ENCODE data around the gene TNFSF8.

Gene TNFSF8

GRCh38 chr9:114930056-114930812 lies at the start of gene TNFSF8:
Gene TNFSF8 (minus strand): TSS chr9:114930591. CDS start chr9:114930303, 288 bp downstream.
- DNase-seq (ENCODE audit: low read depth) = no peak

DNA sequence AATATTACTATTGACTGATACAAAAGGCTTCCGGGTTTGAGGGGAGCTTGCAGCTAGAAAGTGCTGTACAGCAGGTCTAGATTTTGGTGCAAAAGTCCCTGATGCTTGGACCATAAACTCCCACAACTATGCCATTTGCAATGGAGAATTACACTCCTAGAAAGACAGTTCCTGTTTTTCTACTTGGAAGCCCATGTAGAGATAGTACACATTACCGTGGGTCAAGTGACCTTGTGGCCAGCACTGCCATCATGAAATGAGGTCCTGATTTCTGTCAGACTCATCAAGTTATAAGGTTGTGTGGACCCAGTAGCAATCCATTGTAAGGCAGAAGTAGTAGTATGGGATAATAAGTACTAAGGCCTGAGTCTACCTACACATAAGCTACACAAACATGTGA lies 42.8 kb upstream of the TNFSF8 start:
- DNase-seq (ENCODE audit: low read depth) = no peak

DNA sequence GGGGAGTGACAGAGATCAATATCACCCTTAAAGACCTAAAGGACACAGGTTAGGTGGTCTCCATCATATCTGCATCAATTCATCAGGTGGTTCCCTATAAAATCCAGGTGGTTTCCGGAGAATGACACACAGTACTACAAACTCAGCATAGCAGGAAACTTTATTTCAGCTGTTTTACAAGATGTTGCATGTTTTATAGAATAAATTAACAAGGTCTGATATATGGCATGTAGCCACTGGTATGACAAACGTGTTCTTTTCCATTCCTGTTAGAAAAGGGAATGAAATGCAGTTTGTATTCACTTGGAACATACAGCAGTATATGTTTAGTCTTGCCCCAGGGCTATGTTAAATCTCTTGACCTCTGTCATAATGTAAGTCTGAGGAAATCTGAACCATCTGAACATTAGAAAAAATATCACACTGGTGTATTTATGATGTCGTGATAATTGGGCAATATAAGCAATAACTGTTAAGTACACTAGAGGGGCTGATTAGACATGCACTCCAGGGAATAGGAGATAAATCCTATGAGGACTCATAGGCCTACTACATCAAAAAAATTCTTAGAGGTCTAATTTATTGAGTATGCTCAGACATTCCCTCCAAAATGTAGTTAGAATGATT lies 42.2 kb upstream of the TNFSF8 start:
- no peak for DNase-seq (ENCODE audit: low read depth)

- no peak for DNase-seq (ENCODE audit: low read depth)
Observed at GRCh38 chr9:114969269-114969668, 38.9 kb upstream of the TNFSF8 start.

- DNase-seq (ENCODE audit: low read depth) = no peak
Observed at GRCh38 chr9:114968671-114969070, 38.3 kb upstream of the TNFSF8 start.

DNA sequence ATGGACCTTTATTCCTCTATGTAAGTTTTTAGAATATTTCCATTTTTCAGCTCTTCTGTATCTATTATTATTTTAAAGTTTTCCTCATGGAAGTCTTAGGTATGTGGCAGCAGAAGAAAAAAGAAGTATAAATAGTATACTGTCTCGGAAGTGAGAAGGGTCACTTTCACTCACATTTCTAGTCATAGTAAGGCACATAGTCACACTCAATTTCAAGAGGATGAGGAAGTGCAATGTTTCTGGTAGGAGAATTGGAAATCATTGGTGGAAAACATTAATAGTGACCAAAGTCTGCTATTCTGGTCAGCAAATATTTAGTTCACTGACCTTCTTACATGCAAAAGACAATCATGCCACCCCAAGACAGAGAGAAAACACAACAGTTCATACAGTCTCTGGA lies 35.2 kb upstream of the TNFSF8 start:
- no peak for DNase-seq (ENCODE audit: low read depth)

DNA sequence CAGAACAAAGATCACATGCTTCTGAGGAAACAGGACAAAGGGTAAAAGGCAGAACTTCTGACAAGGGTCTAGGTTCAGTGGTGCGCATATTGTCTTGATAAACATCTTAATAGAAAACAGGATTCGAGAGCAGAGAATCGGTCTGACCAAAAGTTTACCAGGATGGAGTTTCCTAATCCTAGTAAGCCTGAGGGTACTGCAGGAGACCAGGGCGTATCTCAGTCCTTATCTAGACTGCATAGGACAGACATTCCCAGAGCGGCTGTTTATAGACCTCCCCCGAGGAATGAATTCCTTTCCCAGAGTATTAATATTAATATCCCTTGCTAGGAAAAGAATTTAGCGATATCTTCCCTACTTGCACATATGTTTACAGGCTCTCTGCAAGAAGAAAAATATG lies 32.4 kb upstream of the TNFSF8 start:
- no peak for DNase-seq (ENCODE audit: low read depth)

DNA sequence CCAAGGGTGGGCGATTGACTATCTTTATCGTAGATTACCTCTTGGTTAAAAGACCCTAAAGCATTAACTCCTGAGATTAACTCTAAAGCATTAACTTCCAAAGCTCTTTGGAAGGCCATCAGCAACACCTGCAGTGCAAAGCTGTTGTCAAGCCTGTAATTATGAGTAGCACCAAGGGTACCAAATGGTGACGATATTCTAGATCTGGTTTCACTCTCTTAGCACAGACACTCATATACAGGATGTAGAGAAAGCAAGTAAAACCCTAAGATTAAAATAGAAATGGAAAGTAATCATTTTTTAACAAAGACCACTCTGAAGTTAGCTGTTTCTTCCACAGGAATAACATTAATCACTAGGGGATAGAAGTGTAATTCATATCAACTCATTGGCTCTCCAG lies 29.9 kb upstream of the TNFSF8 start:
- DNase-seq (ENCODE audit: low read depth) = no peak

- DNase-seq (ENCODE audit: low read depth) = no peak
Observed at GRCh38 chr9:114958844-114959235, 28.4 kb upstream of the TNFSF8 start.

DNA sequence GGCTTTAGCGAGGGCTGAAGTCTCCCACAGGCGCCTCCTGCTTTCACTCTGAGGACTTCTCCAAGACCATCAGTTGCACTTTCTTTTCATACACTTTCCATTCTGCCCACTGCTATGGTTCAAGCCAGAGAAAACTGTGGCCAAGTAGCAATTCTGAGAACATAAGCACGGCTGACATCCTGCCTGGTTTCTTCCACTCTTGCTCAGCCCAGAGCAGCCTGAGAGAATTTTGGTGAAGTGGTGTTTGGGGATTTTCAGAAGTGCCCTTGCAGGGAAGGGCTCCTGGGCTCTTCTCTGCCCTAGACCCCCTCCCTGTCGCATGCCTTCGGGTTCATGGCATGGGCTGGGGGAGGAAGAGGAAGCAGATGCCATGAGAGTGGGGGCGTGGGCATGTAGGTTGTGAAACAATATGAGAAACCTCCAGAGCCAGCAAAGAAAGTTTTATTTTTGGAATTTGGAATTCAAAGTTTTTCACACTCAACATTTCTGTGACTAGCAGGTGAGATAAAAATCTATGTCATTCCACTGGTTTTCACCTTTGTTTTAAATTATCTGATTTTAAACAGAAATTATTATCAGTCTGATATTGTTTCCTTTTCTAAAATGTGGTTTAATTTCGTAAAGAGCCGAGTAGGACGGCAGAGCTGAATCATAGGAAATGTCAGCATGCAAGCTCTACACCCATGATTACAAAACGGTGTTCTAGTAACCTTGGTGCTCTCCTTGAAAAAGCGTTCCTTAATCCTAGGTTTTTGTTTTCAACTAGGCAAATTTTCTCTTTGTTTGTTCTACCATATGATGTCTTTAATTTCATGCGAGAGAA lies 27.8 kb upstream of the TNFSF8 start:
- no peak for DNase-seq (ENCODE audit: low read depth)

DNA sequence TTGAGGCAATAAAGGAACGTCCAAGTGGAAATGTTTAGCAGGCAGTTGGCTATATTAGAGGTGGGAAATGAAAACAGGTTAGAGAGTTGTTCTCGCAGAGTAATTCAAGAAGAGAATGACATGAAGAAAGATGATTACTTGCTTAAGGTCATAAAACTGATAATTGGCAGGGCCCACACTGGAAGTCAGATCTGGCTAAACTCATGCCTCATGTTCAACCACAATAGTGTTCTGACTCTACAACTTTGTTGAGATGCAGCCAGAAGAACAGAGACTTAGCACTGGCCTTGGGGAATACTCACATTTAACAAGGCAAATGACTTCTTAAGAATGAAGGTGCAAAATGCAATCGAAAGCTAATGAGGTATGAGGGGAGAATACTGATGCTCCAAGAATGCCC lies 27.2 kb upstream of the TNFSF8 start:
- no peak for DNase-seq (ENCODE audit: low read depth)

GRCh38 chr9:114954956-114955582 lies 24.7 kb upstream of the TNFSF8 start:
- no peak for DNase-seq (ENCODE audit: low read depth)

DNA sequence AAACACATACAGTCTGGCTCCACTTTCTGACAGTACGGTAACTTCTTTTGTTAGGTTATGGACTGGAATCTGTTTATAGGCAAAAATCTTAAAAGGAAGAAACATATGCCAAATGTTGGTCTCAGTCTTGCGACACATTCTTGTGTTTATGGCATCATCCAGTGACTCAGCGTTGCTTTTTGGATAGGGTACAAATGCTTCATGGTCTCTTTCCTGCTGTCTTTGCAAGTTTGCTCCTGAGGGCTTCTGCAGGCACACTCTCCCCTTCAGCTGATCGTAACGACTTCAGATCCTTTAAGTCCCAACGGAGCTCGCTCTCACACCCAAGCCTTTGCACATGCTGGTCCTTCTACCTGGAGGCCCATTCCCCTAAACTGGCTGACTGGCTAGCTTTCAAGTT lies 23.6 kb upstream of the TNFSF8 start:
- peak; percentile 36 for DNase-seq (ENCODE audit: low read depth)

DNA sequence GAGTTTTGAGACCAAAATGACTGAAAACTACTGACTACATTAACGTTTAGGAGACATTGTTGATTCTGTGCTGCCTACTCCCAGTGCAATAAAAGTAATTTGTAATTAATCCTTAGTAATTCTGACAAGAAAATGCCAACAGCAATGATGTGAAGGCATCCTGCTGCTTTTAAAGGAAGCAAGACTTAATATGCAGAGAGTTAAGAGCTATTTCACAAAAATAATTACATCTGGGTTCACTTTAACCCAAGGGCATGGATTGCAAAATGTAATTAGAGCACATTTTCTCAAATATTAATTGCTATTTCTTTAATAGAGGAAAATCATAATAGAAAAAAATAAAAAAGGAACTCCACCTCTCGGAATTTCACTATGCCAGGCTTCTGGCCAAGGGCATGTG lies 22.7 kb upstream of the TNFSF8 start:
- DNase-seq (ENCODE audit: low read depth) = no peak

DNA sequence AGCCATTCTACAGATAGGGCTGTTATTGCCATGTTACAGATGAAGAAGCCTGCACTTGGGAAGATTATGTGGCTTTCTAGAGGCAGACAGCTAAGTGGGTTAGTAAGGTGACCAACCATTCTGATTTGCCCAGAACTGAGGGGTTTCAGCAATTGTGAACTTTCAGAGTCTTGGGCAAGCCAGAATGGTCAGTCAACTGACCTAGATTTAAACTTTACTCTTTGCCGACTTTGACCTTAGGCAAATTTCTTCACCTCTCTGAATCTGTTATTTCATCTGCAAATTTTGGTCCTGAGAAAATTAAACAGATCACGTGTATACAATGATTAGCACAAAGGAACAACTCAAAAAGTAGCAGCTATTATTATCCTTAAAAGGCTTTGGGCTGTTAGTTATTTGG lies 20.4 kb upstream of the TNFSF8 start:
- DNase-seq (ENCODE audit: low read depth) = no peak

- no peak for DNase-seq (ENCODE audit: low read depth)
Observed at GRCh38 chr9:114947058-114947457, 16.7 kb upstream of the TNFSF8 start.

DNA sequence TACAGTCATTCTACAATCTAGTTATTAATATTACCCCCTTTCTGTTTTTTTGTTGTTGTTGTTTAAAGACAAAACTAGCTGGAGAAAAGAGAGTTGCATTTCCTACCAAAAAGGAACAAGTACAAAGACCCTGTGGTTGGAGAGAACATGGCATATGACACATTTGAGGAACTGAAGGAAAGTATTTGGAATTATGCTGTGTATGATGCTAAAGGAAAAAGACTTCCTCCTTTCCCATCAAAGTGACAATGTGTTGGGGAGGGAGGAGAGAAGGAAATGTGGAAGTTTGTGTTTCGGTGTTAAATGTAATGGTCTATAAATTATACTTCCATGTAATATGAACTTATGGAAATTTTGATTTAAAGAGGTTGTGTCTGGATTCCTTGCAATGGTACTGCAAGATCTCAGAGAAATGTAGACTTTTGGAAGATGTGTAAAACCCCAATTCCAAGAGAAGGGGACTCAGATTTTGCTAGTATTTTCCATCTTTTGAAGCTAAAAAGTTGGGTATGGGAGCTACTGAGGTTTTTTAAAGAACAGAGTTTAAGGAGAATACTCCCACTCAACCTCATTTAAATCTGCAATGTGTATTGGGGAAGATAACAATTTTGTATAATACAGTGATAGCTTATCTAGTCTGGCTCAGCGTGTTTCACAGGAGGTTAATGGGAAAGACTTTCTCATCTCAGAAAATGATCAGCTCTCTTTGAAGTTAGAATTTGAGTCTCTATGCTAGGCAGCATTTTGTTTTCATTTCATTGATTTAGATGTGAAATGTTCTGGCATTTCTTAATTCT lies 15.4 kb upstream of the TNFSF8 start:
- DNase-seq (ENCODE audit: low read depth) = no peak

- DNase-seq (ENCODE audit: low read depth) = no peak
Observed at GRCh38 chr9:114941376-114941775, 11.0 kb upstream of the TNFSF8 start.

GRCh38 chr9:114938687-114939575 lies 8.5 kb upstream of the TNFSF8 start:
- no peak for DNase-seq (ENCODE audit: low read depth)

- no peak for DNase-seq (ENCODE audit: low read depth)
Observed at GRCh38 chr9:114937516-114937915, 7.1 kb upstream of the TNFSF8 start.

- DNase-seq (ENCODE audit: low read depth) = no peak
Observed at GRCh38 chr9:114936581-114936980, 6.2 kb upstream of the TNFSF8 start.

All from HS-27A (cell line).